GM18909 (cell line): ENCODE results near the gene TMEM150A.
A peak's percentile ranks its signal among the peaks of the same experiment; 100 is the strongest.
"Not testable (repeated sequence)": the region's sequence is repeated elsewhere in the genome, so short reads cannot be mapped to it uniquely, and the experiment has no call there.

ENCODE experiments used
- ATAC-seq: cut with Tn5 transposase; IDR thresholded peaks from one replicate; pipeline ENCODE4 v1.9.1; 2021; ENCODE audit warnings: mild to moderate bottlenecking; ENCODE audit not compliant: unreplicated experiment, poor library complexity

Gene TMEM150A

DNA sequence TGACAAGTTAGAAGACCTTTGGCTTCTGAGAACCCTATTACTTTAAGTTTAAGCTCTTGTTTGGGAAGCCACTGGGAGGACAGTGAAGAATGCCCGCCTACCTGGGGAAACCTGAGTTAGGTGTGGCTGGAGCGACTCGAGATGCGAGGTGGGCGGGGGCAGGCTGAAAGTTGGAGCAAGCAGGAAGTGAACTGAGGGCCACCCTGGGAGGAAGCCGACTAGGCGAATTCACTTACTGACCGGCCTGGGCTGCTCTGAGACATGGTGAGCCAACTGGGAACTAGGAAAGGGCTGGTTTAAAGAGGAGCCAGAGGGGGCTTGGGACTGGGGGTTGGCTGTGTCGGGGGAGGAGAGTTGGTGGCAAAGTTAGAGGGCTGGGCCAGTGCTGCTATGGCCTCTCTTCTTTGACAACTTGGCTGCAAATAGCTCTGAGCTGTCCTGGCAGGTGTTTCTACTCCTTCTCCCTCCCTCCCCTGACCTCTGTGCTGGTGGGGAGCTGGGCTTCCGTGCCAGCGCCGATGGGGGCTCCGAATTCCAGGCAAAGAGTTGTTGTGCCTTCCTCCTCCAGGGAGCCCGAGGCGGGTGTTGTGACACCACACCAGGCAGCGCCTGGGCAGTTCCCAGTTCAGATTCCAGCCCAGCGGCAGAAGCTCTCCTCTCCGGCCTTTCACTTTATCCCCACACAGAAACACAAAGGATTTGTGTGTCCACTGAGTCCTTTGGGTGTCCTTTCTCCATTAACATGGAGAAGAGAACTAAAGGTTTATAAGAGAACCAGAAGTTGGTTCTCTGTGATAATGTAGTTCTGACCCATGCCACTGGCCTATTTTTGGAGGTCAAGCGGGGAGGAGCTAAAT lies 24.9 kb downstream of the TMEM150A start, which contains the start of gene VAMP8:
VAMP8 (plus strand) TSS at position 201 of the 857 bp plus-strand sequence; CDS start at position 262, 61 bp downstream.
- ATAC-seq, result peak; percentile 66

DNA sequence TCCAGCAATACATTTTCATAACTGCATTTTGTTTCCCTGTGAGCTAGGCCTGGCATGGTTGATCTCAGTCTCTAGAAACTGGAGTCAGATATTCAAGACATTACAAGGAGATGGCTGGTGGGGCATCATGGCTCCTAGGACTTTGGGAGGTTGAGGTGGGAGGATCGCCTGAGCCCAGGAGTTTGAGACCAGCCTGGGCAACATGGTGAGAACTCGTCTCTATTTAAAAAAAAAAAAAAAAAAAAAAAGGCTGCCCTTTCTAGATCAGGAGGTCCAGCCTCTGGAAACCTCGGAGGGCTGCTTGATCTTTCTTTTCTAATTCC lies 25.5 kb downstream of the TMEM150A start:
- no peak for ATAC-seq

DNA sequence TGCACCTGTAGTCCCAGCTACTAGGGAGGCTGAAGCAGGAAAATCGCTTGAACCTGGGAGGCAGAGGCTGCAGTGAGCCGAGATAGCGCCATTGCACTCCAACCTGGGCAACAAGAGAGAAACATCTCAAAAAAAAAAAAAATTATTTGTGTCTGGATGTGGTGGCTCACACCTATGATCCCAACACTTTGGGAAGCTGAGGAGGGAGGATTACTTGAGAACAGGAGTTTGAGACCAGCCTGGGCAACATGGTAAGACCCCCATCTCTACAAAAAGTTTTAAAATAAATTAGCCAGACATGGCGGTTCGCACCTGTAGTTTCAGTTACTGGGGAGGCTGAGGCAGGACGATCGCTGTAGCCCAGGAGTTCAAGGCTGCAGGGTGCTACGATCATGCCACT lies 26.8 kb downstream of the TMEM150A start:
- ATAC-seq, result no peak

DNA sequence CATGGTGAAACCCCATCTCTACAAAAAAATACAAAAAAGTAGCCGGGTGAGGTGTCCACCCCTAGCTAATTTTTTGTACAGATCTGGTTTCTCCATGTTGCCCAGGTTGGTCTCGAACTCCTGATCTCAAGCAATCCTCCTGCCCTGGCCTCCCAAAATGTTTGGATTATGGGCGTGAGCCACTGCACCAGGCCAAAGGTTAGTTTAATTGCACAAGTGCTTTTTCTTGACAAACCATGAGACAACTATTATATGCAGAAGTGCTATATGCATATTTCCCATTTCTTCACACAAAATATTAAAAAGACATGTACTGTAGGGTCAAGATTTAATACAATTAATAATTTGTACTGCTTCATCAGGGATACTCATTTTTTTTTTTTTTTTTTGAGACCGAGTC lies 36.2 kb downstream of the TMEM150A start:
- ATAC-seq, result no peak

DNA sequence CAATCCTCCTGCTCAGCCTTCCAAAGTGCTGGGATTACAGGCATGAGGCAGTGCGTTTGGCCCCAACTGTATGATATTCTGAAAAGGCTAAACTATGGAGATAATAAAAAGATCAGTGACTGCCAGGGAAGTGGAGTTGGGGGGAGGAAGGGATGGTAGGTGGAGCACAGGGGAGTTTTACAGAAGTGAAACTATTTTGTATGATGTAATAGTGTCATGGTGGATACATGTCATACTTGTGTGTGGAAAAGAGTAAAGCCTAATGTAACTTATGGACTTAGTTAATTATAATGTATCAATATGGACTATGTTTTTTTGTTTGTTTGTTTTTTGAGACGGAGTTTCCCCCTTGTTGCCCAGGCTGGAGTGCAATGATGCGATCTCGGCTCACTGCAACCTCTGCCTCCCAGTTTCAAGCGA lies 38.3 kb downstream of the TMEM150A start:
- ATAC-seq, result no peak

DNA sequence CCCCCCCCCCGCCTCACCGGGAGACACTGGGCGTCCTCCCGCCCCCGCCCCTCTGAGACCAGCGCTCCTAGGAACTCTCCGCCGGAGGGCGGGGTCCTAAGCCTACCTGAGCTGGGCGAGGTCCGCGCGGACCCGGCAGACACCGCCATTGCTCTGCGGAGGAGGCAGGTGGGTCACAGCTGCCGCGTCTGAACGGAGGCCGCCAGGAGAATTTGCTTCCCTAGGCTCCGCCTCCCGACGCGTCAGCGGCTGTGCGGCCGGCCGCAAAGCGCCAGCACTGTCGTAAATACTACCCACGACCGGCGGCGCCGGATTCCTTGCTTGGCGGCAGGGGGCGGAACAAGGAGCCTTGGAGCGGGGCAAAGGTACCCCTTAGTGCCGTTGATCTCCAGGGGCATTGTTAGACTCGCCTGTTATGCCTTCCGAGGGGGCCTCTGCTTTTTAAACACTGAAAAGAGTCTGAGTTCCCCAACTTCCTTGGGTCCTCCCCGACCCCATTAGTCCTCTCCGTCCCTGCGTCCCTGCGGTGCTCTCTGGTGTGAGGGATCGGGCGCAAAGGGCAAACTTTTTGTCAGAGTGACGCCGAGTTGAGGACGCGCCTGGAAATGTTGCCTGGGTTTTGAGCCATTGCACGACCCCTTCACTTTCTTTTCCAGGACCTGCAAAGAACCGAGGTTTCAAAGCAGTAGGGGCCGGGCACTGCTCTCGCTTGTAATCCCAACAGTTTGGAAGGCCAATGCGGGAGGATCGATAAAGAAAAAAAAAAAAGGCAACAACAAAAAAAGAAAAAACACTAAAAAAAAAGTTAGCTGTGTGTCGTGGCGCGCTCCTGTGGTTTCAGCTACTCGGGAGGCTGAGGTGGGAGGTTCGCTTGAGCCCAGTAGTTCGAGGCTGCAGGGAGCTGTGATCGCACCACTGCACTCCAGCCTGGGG lies 41.0 kb downstream of the TMEM150A start, which contains the start of gene GGCX:
GGCX (minus strand) TSS at position 214 of the 933 bp plus-strand sequence; CDS start at position 149, 65 bp downstream.
- ATAC-seq, result peak; percentile 91

DNA sequence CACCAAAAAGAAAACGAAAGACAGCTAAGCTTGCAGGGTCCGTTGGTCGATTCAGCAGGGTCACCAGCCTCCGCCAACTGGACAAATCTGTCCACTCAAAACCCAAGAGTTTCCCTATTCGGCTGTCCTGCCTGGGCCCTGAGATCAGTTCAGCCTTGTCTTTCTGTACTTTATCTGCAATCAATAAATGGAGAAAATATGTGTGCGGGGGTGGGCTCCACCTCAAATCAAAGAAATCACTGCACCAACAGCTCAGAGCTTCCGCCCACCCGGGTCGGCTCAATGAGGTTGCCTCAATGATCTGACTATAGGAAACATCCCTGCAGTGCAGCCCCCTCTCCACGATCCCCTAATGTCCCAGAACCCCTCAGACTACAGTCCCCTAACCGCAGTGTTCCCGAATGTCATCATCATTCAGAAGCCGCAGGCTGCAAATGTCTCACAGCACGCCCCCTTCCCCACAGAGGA lies 41.7 kb downstream of the TMEM150A start:
- ATAC-seq, result peak; percentile 17

DNA sequence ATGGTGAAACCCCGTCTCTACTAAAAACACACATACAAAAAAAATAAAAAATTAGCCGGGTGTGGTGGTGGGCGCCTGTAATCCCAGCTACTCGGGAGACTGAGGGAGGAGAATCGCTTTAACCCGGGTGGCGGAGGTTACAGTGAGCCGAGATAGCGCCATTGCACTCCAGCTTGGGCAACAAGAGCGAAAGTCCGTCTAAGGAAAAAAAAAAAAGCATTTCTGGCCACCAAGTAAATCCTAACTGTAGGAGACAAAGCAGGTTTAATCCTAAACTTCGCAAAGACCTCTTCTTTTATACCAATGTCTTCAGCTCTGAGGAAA lies 42.1 kb downstream of the TMEM150A start:
- ATAC-seq, result not testable (repeated sequence)

DNA sequence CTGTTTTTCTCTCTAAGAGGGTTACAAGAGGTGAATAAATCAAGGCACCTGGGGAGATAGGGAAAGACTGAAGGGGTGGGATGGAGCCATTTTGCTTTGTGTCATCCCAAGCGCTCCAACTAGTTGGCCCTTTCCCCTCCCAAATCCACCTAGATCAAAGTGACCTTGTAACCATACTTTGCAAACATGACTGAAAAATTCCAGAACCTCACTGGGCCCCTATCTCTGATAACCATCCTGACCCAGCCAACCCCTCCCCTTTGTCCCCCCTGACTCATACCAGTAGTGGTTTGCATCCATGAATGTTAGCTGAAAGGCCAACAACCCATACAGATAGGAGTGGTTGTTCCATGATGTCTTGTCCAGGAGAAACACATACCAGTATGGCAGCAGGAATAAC lies 44.3 kb downstream of the TMEM150A start:
- ATAC-seq, result no peak

DNA sequence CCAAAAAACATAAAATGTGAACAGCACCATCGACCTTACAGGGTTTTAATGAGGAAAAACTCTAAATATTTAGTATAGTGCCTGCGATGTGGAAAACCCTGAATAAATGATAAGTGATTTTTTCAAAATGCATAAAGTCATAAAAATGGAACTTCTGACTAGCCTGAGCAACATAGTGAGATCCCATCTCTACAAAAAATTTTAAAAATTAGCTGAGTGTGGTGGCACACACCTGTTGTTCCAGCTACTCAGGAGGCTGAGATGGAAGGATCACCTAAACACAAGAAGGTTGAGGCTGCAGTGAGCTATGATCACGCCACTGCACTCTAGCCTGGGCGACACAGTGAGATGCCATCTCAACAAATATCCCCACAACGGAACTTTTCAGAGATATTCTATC lies 45.4 kb downstream of the TMEM150A start:
- no peak for ATAC-seq

DNA sequence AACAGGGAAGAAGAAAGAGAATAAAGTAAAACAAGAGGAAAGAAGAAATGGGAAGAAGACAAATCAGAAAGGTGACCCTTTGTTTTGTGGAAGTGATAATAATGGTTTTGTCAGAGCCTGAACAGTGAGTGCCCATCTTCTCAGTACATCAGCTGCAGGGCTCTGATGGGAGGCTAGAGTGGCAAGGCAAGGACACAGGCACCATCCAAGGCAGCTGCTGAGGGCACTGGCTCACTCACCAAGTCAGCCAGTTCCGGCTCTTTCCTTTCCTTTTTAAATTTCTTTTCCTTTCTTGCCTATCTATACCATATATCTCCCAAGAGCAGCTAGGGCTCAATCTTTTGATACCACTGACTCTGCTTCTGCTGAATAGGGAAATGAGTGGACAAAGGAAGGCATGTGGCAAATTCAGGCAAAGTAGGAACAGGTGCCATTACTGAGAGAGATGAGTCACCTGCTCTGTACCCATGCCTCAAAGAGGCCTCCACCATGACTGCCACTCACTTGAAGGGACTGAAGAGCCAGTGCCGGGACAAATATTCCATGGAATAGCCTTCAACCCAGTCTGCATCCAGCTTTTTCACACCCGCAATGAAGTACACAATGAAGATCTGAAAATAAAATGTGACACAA lies 47.4 kb downstream of the TMEM150A start:
- ATAC-seq, result no peak

DNA sequence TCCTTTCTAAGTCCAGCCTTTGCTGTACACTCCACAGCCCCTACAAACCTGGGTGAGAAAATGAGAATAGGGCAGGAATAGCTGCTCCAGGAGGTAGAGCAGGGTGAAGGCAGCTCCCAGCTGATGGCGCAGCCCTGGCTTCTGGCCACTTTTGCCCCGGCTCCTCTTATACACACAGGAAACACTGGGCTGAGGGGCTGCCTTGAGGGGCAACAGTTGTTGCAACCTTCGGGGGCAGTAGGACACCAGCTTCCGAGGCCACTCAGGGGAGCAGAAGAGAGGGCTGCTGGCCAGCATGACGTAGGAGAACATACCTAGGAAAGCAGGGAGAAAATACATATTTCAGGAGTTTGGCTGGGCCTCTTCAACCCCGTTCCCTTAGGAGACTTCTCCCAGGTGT lies 49.3 kb downstream of the TMEM150A start:
- ATAC-seq, result no peak

DNA sequence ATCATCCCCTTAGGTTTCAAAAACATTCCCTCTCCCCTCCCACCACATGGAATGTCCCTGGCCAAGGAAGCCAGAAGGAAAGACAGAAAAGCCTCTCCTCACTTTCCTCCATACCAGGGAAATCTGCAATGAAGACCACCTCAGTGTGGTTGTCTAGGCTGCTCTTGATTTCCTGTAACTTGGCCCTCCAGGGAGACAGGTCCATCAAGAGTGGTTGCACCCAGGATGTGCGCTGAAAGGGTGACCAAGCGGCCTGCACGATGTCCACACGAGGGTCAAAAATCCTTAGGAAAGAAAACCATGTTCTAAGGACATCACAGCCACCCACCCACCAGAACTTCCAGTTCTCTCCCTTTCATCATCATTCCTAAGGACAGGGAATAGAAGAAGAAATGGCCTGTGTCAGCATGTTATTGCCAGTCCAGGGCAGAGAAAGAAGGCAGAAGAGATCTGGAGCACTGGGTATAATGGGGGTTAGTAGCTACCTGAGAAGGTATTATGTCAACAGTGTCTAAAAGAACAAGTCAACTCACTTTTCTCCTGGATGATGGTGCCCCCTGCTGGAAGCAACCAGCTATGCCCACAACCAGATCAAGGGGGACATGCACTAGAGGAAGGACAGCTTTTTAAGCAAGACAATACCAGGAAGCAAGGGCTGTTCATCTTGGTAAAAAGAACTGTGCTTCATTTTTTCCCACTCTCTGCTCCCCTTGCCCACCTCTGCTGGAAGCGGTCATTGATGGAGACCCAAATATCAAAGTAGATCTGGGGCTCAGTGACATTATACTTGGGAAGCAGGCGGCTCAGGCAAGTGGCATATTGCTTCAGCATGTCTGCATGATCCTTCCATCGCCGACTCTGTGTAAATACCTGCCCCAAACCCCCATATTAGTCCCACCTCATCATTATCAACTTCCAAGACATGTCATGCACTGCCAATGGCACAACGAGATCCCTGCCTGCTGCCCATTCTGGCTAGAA lies 50.5 kb downstream of the TMEM150A start:
- ATAC-seq, result peak; percentile 81

DNA sequence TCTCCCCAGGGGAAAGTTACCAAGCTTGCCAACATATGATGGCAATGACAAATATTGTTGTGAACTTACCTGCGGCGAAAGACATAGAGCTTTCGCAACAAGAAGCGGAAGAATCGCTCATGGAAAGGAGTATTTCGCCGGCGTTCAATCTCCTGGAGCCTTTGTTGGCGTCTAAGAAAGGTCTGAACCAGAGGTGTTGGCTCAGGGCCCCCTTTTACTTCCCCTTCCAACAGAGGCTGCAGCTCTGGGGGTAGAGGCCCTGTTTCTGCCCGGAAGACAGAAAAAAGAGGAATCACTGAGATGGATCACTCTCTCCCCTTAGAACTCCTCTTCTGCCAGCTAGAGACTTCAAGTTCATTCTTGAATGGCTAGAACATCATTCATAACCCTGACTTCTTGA lies 52.0 kb downstream of the TMEM150A start:
- no peak for ATAC-seq

DNA sequence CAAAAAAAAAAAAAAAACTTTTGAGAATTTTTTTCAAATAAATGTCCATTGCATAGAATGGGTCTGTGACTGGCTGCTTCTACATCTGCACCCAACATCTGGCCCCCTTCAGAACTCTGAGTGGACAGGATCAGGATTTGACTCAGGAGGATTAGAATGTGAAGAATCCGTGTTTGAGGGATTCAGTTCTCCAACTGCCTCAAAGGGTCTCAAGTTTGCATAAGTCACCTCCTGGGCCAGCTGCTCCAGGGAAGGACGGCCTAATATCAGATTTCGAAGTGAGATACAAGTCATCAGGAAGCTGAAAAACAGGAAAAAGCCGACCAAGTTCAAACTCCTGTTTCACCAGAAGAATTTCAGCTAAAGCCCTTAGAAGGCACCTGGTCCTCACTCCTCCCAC lies 52.7 kb downstream of the TMEM150A start:
- ATAC-seq, result no peak

DNA sequence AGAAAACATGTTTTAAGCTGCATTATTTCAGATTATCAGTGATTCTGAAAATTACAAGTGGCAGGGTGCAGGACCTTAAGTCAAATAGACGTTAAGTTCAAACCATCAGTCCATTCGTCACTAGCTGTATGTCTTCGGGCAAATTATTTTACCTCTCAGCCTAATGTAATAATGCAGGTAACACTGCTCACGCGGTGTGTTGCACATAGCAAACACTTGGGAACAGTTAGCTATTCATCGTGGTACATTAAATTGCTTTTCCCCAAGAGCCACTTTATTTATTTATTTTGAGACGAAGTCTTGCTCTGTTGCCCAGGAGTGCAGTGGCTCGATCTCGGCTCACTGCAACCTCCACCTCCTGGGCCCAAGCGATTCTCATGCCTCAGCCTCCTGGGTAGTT lies 53.4 kb downstream of the TMEM150A start:
- no peak for ATAC-seq

DNA sequence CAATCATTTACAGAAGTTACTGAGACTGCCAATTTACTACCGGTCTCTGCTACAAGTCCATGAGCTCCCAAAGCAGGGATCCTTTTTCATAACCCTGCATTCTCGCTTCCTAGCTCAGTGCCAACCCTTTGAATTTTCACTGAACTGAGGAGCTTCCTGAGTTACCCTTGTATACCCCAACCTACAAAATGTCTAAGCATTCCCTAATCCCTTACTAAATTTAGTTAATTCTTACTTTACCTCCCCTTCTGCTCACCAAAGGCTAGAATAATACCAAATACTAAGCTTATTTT lies 53.9 kb downstream of the TMEM150A start:
- ATAC-seq, result no peak
